ENCODE results near the gene SQSTM1. TPM values are rescaled to one million over a fixed set of nuclear protein-coding genes. Genes with fewer than 3 reads are reported as not detected.

Gene SQSTM1
- total and polyA plus RNA-seq, 2 of the 8 experiments (the other 6 are each of a cell fraction or from before 2014, with no cell fraction given) = 78.6 to 110 TPM

DNA sequence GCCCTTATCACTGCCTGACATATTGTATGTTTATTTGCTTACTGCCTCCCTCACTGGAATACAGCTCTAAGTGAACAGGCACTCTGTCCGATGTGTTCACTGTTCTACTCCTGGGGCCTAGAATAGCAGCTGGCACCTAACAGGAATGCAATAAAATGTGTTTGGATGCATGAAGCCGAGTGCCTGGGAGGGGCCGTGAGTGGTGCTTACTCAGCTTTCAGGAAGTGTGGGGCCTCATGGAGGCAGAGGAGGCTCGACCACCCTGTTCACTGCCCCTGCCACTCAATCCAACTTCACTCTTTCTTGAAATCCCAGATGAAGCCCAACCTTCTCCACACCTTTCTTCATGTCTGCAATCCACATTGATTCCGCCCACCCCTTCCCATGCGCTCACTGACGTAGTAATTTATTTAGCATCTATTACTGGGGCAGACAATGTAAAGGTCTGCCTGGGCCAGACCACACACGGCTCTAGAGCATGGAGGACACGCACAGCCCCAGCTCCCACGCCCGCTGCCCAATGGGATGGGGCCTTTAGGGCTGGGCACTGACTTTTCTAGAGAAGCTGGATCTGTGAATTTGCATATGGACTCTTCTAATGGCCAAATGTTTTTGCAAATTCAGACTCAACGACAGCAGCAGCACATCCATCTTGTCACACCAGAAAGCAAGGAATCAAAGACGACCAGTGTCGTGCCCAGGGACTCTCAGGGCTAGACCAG, 65.6 kb downstream of the SQSTM1 start:
- CTCF ChIA-PET (ENCODE audit: partially characterized antibody) = interaction anchor here (0.6 to 2.9 kb wide), 5 partner anchors 7 to 406 kb away, joined by 3 to 9 read pairs (median 4); no protein-coding TSS in a partner anchor

More for the DNA sequence above, 65.6 kb downstream of the SQSTM1 start:
- H4K8ac ChIP-seq (ENCODE audit: extremely low read depth, insufficient read depth, low read length) = no peak overlapping the region
- no peak for TF ChIP-seq SUZ12 (IDR thresholded peaks at IDR 0.05; ENCODE audit: low read length)
- no peak for TF ChIP-seq GTF2F1 (IDR thresholded peaks at IDR 0.05; ENCODE audit: borderline replicate concordance, low read depth, low read length)
- no peak overlapping the region for H4K91ac ChIP-seq (replicated peaks; ENCODE audit: insufficient read length, low read length)
- H2BK20ac ChIP-seq (ENCODE audit: low read length) = no peak overlapping the region
- no peak overlapping the region for H2BK5ac ChIP-seq (ENCODE audit: low read depth, low read length)
- no peak overlapping the region for H2BK120ac ChIP-seq (replicated peaks; ENCODE audit: low read depth, low read length)
- H3K4me2 ChIP-seq (ENCODE audit: insufficient read depth in 1 of 2, low read depth in 2 of 2, low read length in 2 of 2) = no peak overlapping the region
- H4K20me1 ChIP-seq (replicated peaks in 1 of 2; ENCODE audit: control insufficient read depth in 1 of 2, insufficient read depth in 2 of 2, low read length in 2 of 2) = no peaks in the 10 kb centered on the region
- no peaks in the 10 kb centered on the region for H3K79me2 ChIP-seq (ENCODE audit: control insufficient read depth in 1 of 2, insufficient read depth in 2 of 2, low read length in 2 of 2)
- H2AFZ ChIP-seq (ENCODE audit: low read length) = no peak overlapping the region
- peaks cover 8 to 16% of the 10 kb centered on the region in 2 experiments for H3K9me3 ChIP-seq (ENCODE audit: insufficient read depth in 2 of 2, low read depth in 1 of 2, low read length in 1 of 2)
- H3K36me3 ChIP-seq (ENCODE audit: control insufficient read depth in 2 of 4, insufficient read depth in 4 of 4, low read length in 3 of 4) = peaks cover 14 to 47% (median 28%) of the 10 kb centered on the region in 4 experiments
- H4K5ac ChIP-seq (ENCODE audit: insufficient read length, low read depth, low read length) = no peak overlapping the region
- H3K56ac ChIP-seq (replicated peaks; ENCODE audit: insufficient read length, low read depth, low read length) = no peak overlapping the region
- H3K18ac ChIP-seq (ENCODE audit: extremely low read depth, low read length) = no peak overlapping the region
- H3K4me1 ChIP-seq (replicated peaks in 1 of 4; ENCODE audit: control insufficient read depth in 3 of 4, insufficient read depth in 4 of 4, low read length in 3 of 4) = no peaks in the 10 kb centered on the region
- H3K4ac ChIP-seq (replicated peaks; ENCODE audit: insufficient read length, low read depth, low read length) = no peak overlapping the region
- POLR2A ChIA-PET (ENCODE audit: partially characterized antibody) = no interaction called here
- no peak overlapping the region for H2BK15ac ChIP-seq (ENCODE audit: low read length)
- no peak overlapping the region for H2BK12ac ChIP-seq (ENCODE audit: low read depth, low read length)
- DNase-seq (ENCODE audit: low read depth in 1 of 2, low spot score in 2 of 2) (no peak), FAIRE-seq (no peak)
- no peak overlapping the region for H3K27ac ChIP-seq (ENCODE audit: low read depth, low read length)
- no peak overlapping the region for H3K23ac ChIP-seq (ENCODE audit: insufficient read length)
- no peak overlapping the region for H3K4me3 ChIP-seq (ENCODE audit: extremely low read depth in 1 of 4, insufficient read depth in 2 of 4, low read depth in 3 of 4, low read length in 4 of 4)
- H3K9ac ChIP-seq (replicated peaks in 1 of 4; ENCODE audit: extremely low read depth in 1 of 4, low read depth in 3 of 4, low read length in 3 of 4) = no peak overlapping the region
- H2AK5ac ChIP-seq (ENCODE audit: low read depth, low read length) = no peak overlapping the region
- H3K23me2 ChIP-seq (ENCODE audit: low read depth, low read length) = no peaks in the 10 kb centered on the region
- no peak overlapping the region for H3K14ac ChIP-seq (ENCODE audit: insufficient read length)
- peaks cover 3% of the 10 kb centered on the region; the same call in 1 of the 2 replicates for H3K79me1 ChIP-seq (ENCODE audit: low read depth, low read length)
- H3K27me3 ChIP-seq (replicated peaks in 1 of 4; ENCODE audit: control insufficient read depth in 3 of 4, extremely low read depth in 1 of 4, insufficient read depth in 3 of 4, low read length in 3 of 4) = no peaks in the 10 kb centered on the region
- WGBS, 2 experiments (ENCODE audit: extremely low coverage in 1 of 2, insufficient coverage in 1 of 2, insufficient read length in 1 of 2, insufficient replicate concordance in 2 of 2, low coverage in 1 of 2, low lambda C conversion rate in 2 of 2, missing lambda C conversion rate in 1 of 2) = 90% methylated on average over 14 of the region's 14 CpGs; no CpG with 5 or more reads in 1 of the 2 experiments

Data from H1 (cell line).